Activated CD4-positive, alpha-beta T cell treated with anti-CD3 and anti-CD28 coated beads, Interleukin-2, amount 50 U/mL, for 16 hours (primary cell): ENCODE data around the gene ADAM30.

Experiments
- DNase-seq: peaks from one replicate; pipeline ENCODE4 v3.0.0-alpha.2; 2020

Gene ADAM30

DNA sequence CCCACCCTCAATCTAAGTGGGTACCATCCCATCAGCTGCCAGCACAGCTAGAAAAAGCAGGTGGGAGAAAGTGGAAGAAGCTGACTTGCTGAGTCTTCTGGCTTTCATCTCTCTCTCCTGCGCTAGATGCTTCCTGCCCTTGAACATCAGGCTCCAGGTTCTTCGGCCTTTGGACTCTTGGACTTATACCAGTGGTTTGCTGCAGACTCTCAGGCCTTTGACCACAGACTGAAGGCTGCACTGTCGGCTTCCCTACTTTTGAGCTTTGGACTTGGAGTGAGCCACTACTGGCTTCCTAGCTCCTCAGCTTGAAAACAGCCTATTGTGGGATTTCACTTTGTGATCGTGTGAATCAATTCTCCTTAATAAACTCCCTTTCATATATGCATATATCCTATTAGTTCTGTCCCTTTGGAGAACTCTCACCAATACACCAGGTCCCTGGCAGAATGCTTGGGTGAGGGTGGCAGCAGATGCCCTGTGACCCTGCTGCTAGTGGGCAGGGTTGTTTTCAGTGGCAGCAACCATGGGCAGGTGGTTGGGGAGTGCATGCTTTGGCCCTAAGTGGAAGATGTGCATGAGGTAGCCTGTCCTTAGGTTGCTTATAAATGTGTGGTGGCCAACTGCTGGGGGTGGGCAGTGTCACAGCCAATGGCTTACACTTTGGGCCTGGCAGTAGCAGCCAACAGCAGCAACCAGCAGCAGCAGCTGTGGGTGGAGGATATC is 10.8 kb upstream of the ADAM30 start:
- no peak for DNase-seq

- no peak for DNase-seq
Observed at GRCh38 chr1:119903443-119903835, 7.1 kb upstream of the ADAM30 start.

DNA sequence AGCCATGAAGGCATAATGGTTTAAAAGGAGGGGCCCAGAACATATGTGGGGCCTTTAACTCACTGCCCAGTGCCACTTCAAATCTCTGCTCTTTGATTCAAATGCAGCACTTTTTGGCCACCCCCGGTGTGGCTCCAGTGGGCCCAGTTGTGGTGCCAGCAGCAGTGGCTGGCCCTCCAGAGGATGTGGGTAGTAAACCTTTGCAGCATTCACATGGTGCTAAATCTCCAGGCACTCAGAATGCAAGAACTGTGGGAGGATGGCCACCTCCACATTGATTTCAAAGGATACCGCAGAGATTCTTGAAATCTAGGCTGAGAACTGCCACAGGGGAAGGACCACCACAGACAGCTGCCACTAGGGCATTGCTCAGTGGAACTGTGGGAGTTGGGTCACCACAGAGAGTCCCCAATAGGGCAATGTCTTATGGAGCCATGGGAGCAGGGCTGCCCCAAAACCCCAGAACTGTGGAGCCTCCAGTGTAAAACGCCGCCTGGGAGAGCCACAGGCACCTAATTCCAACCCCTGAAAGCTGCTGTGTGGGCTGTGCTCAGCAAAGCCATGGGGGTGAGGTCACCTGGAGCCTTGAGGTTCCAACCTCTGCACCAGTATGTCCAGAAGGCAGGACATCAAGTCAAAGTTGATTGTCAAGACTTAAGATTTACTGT is 6.6 kb upstream of the ADAM30 start:
- DNase-seq = no peak

DNA sequence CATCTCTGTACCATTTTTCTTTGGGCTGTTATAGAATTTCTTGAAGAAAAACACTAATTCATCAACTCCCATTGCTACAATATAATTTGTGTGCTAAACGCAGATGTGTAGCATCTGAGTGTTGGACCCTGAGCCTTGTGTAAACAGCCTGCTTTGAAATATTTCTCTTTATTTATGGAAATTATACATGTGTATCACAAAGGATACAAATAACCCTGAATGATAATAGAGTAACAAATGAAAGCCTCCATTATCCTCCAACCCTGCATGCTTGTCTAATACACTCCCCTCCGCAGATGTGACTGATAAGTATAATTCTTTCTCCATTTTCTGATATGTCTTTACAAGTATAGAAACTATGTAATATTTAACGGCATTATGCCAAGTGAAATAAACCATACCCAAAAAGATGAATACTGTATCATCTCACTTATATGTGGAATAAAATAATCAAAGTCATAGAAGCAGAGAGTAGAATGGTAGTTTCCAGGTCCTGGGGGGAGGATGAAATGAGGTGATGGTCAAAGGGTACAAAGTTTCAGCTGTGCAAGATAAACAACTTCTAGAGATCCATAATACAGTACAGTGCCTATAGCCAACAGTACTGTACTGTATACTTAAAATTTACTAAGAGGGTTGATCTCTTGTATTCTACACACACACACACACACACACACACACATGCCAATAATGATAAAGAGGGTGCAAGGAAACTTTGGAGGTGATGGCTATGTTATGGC is 2.8 kb upstream of the ADAM30 start:
- DNase-seq = no peak

GRCh38 chr1:119898530-119898929 is 2.2 kb upstream of the ADAM30 start:
- DNase-seq = no peak

DNA sequence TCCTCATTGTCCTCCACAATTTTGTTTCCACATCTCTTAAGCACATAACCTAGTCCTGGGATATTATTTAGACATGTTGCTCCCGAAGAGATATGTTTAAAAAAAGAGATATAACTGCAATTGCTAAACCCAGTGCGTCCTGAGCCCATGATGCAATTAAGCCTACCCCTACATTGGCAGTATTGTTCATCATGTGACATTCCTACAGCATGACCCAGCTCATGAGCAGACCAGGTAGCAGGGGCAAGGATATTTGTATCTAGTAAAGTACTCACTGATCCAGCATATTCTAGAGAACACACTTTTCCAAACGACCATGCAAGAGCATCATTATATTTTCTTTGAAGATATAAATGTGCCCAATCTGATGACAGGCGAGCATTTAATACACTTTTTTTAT is 1.2 kb downstream of the ADAM30 start:
- DNase-seq = no peak

- DNase-seq = no peak
Observed at GRCh38 chr1:119893827-119894700, 2.3 kb downstream of the ADAM30 start.

- DNase-seq = peak; percentile 35
Observed at GRCh38 chr1:119893238-119893791, 3.0 kb downstream of the ADAM30 start.

GRCh38 chr1:119891386-119891785 is 4.9 kb downstream of the ADAM30 start:
- DNase-seq = no peak

DNA sequence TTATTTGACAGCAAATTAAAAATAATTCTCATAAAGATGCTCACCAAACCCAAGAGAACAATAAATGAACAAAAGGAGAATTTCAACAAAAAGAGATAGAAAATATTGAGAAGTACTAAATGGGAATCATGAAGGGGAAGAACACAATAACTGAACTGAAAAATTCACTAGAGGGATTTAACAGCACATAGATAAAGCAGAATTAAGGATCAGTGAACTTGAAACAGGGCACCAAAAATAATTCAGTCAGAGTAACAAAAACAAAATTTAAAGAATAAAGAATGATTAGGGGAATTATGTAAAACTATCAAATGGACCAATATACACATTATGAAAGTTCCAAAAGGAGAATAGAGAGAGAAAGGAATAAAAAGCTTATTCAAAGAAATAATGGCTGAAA is 7.8 kb downstream of the ADAM30 start:
- no peak for DNase-seq

- no peak for DNase-seq
Observed at GRCh38 chr1:119887427-119887826, 8.9 kb downstream of the ADAM30 start.

- DNase-seq = peak; percentile 63
Observed at GRCh38 chr1:119885903-119886783, 10.2 kb downstream of the ADAM30 start.

DNA sequence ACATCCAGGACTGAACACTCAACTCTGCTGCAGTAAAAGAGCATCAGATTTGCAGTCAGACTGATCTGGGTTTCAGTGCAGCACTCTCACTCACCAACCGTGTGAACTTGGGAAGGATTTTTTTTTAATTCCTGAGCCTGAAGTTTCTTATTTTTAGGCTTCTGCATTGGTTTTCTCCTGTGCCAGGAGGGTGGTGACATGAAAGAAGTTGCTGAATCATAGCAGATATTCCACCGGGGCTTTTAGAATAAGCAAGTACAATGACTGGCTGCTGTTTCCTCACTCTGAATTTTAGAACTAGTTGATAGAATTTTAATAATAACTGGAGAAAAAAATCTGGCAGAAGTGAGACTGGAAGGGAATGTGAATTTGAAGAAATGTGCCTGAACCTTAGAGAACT is 11.6 kb downstream of the ADAM30 start:
- no peak for DNase-seq

- no peak for DNase-seq
Observed at GRCh38 chr1:119883826-119884225, 12.5 kb downstream of the ADAM30 start.

DNA sequence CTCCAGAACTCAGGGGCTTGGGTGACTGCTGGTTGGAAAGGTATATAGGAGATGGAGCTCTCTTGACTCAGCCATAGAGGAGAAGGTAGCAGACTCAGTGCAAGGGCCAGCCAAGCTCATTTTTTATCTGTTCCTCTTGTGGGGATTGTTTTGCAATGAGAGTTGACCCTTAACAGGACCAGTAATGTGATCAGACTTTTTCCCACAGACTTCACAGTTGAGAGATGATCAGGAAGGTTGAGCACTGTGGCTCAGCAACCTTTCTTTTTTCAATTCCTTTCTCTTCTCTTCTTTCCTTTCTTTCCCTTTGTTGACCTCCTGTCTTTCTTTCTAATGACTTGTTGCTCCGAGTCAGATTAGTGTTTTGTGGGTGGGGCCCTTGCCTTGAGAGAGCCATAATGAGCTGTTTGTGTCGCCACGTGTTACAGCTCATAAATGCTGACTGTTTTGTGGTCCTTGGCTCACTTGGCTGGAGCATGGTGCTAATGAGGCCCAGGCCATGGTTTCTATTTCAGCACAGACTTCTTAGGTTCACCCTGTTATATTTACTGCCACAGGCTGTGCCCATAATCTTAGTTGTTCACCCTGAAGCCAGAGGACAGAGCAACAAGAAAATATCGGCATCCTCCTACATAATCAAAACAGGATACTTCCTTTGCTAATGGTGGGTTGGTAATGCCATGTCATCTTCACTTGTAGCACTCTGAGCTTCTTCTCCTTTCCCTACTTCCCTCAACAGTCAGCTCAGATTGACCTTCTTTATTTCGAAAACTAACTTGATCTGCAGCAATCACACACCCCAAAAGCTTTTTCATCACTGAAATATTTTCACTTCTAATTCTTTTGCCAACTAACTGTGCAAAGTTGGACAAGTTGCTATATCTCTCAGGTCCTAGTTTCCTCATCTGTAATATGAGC is 13.9 kb downstream of the ADAM30 start:
- DNase-seq = no peak

GRCh38 chr1:119879510-119880434 is 16.5 kb downstream of the ADAM30 start:
- no peak for DNase-seq

- no peak for DNase-seq
Observed at GRCh38 chr1:119878171-119878570, 18.1 kb downstream of the ADAM30 start.

DNA sequence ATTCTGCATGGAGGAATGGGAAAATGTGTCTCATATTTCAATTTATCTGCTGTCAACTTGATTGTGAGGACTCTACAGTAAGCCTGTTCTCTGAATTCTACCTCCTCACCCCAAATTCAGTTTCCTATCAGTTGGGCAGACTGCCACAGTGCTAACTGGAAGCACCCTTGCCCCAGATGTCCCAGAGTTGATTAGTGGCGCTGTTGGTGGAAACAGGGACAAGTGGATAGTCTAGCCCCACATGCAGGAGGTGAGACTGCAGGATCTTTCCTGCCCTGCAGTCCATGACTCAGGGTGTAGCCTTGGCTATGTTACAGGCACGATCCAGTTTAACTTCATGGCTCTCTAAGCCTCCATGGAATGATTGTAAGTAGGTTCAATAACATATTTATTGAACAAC is 22.1 kb downstream of the ADAM30 start:
- DNase-seq = no peak
